Right renal pelvis (tissue), 4 donors: Measurements from ENCODE around the gene PRR27. TPM values are rescaled to one million over a fixed set of nuclear protein-coding genes. Genes with fewer than 3 reads are reported as not detected.

Experiments used
- DNase-seq, 4 donors: peaks; one replicate each; pipeline ENCODE4 v3.0.0-alpha.2; 2013; ENCODE audit warnings: low read depth in 4 of 4, low spot score in 3 of 4, missing footprints in 1 of 4
- polyA plus RNA-seq, 4 donors: library from polyadenylated mRNA; unstranded; fragments of 120-200 nt; gene quantifications; one replicate each; pipeline ENCODE4 v1.2.1, GENCODE V29; 2013; ENCODE audit not compliant: insufficient read length in 4 of 4

PRR27 gene
- polyA plus RNA-seq, result under 1 TPM; 0.04 to 0.14 (median 0.06) TPM

DNA sequence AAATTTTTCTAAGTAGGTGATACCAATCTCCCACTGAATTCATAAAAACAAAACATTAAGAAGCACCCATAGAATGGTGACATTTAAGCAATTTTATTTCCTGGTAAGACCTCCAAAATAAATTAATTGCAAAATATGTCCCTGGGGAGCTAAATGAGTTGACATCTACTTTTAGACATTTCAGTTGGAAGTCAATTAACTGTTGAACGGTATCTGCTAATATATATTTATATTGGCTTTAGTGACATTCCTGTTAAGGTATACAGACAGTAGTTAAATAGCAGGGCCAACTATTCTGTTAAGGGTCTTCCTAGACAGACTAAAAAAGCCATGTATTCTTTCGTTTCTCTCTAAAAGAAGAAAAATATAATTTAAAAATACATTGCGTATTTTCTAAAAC is at the start of gene PRR27:
Gene PRR27 (plus strand): TSS at position 301 of the 400 bp plus-strand sequence. CDS start 139 bp downstream, outside the sequence.
- no peak for DNase-seq

DNA sequence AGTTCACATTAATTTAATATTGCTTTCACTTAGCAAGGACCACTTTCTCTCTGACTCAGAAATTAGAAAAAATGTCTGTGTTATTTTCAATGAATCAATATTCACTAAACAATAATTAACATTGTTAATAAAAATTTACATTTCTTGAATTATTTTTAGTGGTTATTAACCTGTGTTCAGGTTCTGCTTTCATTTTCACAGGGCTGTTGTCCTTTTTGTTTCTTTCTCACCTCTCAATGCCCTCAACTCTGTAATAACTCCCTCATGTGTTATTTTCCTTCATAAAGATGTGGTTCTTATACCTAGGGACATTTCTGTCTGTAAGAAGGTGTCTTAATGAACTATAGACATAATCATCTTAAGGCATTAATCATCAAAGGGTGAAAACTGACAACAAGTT is 43.1 kb upstream of the PRR27 start:
- no peak for DNase-seq

GRCh38 chr4:70113656-70114055 is 40.4 kb upstream of the PRR27 start:
- DNase-seq, result no peak

GRCh38 chr4:70114096-70114495 is 39.9 kb upstream of the PRR27 start:
- no peak for DNase-seq

DNA sequence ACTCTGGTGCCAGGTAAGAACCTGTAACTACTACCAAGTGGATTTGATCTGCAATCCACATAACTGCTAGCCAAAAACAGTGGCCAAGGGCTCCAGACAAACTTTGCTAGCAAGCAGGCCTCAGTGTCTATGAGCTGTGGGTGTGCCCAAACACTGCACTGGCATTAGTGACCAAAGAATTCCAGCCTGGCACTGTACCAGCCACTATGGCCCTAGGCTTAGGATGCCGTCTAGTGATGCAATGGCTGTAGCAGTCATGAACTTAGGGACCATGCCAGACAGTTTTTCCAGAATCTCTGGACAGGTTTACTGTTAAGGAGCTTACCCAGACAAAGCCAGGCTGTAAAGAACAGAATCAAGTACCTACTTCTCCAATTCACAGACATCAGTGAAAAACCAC is 33.7 kb upstream of the PRR27 start:
- DNase-seq, result no peak

DNA sequence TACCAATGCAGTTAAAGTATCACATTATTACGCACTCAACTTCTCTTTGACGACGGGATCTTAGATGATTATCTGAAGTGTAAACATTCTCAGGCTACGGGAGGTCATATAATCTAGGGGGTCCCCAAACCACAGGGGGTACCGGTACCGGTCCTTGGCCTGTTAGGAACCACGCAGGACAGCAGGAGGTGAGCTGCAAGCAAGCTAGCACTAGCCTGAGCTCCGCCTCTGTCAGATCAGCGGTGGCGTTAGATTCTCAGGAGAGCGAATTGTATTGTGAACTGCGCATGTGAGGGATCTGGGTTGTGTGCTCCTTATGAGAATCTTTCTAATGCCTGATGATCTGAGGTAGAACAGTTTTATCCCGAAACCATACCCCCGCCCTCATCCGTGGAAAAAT is 20.6 kb upstream of the PRR27 start:
- no peak for DNase-seq

- DNase-seq, result peak in 1 of 4 donors; percentile 5
These were observed 15.3 kb upstream of the PRR27 start for GRCh38 chr4:70138751-70139150.

- DNase-seq, result no peak
These were observed 2.8 kb upstream of the PRR27 start for GRCh38 chr4:70151271-70151670.

DNA sequence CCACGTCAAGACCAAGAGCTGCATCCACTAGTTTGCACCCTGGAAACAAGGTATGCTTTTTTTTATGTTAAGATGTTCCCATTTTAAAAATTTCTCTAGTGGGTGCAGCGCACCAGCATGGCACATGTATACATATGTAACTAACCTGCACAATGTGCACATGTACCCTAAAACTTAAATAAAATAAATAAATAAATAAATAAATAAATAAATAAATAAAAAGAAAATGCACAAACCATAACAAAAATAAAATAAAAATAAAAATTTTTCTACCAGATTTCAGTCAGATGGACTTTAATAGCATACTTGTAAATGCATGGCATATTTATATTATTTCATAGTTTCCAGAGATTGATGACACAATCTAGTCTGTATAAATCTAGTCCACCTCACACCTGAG is 1.9 kb upstream of the PRR27 start:
- no peak for DNase-seq

- DNase-seq, result no peak
These were observed 4.5 kb downstream of the PRR27 start for GRCh38 chr4:70158576-70158975.

DNA sequence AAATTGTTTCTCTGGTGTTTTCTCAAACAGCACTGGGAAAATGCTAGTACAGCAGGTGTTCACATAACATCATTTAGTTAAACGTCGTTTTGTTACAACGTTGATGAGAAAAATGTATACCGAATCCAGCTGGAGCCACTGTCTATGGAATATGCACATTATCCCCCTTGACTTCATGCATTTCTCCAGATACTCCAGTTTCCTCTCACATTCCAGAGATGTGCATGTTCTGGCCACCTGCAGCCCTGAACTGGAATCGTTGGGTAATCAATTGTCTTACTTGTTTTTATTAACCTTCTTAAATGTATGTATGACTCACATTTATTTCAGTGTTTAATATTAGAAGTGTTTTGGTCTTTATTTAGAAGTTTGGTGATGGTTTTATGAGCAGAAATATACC is 23.1 kb downstream of the PRR27 start:
- no peak for DNase-seq

GRCh38 chr4:70178075-70178660 is 24.1 kb downstream of the PRR27 start:
- DNase-seq, result no peak

- no peak for DNase-seq
These were observed 25.8 kb downstream of the PRR27 start for GRCh38 chr4:70179811-70180210.

DNA sequence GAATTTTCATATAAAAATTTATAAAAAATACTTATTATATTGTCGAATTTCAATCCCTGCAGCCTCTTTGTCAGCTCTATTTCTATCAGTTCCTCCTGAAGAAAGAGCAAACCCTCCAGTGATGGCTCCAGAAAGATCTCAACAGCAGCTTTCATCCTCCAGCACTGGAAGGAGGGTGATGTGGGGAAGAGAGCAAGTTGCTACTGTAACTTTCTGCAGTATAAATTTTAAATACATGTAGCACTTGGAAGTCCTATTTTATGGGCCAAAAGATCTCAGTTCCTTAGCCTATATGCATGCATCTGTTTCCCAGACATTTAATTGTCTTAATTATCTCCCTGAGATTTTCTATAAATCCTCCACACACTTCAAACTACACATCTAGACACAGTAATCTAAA is 27.8 kb downstream of the PRR27 start:
- no peak for DNase-seq

GRCh38 chr4:70182517-70183167 is 28.6 kb downstream of the PRR27 start:
- DNase-seq, result no peak

GRCh38 chr4:70183168-70183939 is 29.3 kb downstream of the PRR27 start:
- DNase-seq, result peak in 1 of 4 donors; percentile 38

- DNase-seq, result no peak
These were observed 29.9 kb downstream of the PRR27 start for GRCh38 chr4:70183940-70184246.

- DNase-seq, result no peak
These were observed 33.2 kb downstream of the PRR27 start for GRCh38 chr4:70187216-70187615.

GRCh38 chr4:70190579-70190978 is 36.5 kb downstream of the PRR27 start:
- no peak for DNase-seq

- DNase-seq, result no peak
These were observed 37.6 kb downstream of the PRR27 start for GRCh38 chr4:70191647-70192046.

DNA sequence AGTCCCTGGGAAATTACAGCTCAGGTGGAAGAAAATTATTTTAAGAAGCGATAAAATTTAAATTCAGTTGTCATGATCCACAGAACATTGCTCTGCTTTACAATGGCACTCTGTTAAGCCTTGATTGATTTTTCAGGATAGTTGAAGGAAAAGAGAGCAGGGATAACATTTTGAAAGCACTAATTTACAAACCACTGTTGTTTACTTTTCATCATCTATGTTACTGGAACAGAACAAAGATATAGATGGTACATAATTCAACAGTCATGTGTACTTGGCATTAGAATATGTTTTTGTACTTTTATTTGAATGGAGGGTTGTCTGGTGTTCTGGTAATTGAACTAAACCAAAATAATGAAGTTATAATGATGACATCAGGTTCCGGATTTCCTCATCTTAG is 38.9 kb downstream of the PRR27 start:
- no peak for DNase-seq

DNA sequence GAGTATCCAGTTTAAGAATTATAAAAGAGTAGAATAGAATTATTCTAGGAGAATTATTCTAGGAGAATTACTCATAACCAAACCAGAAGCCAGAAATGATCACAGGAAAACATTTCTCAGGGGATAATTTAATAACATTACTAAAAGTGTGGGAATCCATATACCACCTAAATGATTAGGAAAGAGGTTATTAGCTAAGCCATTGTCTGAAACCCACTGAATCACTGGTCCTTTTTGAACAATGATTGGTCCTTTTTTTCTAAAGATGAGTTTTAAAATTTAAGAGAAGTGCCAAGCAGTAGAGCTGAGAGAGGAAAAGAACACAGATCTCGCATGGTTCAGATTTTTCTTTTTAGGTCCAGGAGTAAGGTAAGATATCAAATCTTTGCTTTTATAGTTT is 41.4 kb downstream of the PRR27 start, which contains the start of gene ODAM:
Gene ODAM (plus strand): TSS at position 301 of the 400 bp plus-strand sequence. CDS start 819 bp downstream, outside the sequence.
- DNase-seq, result no peak
